Stimulated activated CD8-positive, alpha-beta memory T cell treated with anti-CD3 and anti-CD28 coated beads, Interleukin-15, amount 100 ng/mL, for 1 hour (primary cell): ENCODE measurements around the gene PTMA.
A peak's percentile ranks its signal among the peaks of the same experiment; 100 is the strongest.

Experiments used
- DNase-seq: peaks from one replicate; pipeline ENCODE4 v3.0.0-alpha.2; 2020; ENCODE audit warnings: low read depth

PTMA gene

DNA sequence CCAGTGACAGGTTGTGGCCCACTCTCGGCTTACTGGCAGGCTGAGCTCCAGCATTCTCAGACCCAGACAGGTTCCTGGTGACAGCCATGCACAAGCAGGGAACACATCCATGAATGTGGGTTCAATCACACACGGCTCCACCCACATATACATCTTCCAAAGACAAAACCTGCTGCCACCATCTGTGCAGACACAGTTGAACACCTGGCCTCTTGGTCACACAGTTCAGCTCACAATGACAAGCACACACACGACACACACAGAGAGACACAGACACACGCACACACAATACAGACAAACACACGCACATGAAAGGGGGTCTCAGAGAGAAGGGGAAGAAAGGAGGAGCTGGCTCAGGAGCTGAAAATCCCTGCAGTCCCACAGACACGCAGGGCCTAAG lies 32.1 kb upstream of the PTMA start:
- DNase-seq, result no peak

- DNase-seq, result peak; percentile 71
These were observed 30.7 kb upstream of the PTMA start for GRCh38 chr2:231677632-231678104.

- DNase-seq, result no peak
These were observed 28.4 kb upstream of the PTMA start for GRCh38 chr2:231679908-231680284.

DNA sequence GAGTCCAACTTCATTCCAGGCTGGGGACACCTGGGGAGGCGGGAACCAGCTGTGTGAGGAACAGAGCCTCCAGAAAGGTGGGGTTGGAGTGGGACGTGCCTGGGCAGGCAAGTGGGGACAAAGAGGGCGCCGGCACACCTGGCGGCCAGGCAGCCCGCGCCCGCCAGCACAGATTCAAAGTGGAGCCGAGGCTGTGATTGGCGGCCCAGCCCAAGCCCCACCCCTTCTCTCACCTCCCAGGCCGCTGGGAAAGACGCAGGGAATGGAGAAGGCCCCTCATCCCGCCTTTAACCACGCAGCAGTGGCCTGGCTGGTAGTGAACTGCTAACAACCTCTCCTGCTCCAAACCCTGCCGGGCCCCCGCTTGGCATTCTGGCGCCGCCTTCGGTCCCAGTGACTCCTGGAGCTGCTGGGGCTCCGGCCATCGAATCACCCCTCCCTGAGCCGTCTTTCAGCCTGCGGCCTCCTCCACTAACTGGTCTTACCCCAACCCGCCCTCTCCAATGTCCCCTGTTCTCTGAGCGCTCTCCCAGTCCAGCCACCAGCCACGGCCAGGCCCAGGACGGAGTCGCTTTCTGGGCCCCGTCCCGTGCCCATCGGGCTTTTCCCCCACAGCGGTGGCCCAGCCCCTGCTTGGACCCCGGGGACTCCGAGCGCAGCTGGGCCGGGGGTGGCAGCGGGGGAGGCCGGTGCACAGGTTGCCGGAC lies 27.9 kb upstream of the PTMA start:
- no peak for DNase-seq

DNA sequence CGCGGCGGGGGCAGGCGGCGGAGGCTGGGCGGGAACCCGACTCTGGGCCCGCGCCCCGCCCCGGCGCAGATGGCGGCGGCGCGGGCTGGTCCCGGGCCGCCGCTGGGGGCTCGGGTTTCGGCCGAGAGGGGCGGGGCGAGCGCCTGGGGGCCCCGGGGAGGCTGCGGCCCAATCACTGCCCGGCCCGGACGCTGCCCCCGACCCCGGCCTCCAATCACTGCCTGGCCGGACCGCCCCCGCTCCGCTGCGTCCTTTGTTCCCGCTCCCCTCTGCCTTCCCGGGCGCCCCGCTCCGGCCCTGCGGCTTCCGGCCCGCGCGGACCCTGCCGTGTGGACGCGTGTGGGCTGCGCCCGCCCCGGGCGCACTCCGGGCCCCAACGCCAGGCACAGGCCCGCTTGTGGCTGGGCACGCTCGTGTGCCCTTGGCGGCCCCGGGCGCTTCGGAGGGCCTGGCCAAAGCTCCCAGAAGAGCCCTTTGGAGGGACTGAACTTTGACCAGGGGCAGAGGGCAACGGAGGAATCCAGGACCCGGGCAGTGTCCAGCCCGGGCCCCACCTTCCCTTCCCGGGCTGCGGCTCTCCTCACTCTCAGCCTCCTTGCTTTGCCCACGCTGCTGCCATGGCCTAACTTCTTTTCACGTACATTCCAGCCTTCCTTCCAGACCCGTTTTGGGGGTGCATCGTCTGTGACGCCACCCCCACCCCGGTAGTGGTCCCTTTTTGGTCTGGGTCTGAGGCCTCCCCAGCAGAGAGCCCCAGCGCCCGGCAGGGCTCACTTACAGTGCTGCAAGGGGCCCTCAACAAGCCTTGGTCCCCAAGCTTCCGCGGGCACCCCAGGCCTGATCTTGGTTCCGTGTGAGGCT lies 27.1 kb upstream of the PTMA start:
- no peak for DNase-seq

GRCh38 chr2:231682603-231683291 lies 25.6 kb upstream of the PTMA start:
- DNase-seq, result no peak

DNA sequence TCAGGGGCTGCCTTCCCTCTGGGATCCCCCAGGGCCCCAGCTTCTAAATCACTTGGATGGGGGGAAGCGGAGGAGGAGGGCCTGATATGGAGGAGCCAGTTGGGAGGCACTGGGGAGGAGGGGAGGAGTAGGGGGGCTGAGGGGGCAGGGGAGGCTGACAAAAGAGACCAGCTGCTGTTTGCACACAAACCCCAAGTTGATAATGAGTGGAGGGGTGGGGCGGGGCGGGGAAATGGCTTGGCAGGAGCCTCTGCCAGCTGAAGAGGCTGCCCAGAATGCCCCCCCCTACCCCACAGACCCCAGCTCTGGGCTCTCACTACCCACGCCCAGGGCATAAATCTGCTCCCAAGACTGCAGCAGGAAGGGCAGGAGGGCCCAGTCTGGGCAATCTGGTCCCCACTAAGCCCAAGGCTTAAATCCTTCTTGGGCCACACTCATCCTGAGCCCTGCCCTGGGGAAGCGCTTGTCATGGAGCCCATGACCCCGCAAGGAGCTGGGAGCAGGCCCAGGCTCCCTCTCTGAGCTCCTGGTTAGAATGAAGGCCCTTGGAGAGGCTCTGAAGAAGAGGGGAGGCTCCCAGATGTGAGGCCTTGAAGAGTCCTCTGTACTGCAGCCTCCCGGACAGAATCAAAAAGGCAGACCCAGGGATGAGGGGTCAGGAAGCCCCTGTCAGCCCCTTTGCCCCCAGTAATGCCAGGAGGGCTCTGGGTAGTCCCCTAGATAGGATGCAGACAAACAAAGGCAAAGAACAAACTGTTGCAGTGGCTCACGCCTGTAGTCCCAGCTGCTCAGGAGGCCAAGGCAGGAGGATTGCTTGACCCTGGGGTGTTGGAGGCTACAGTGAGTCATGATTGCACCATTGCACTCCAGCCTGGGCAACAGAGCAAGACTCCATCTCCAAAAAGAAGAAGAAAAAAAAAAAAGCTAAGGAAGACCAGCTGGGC lies 24.8 kb upstream of the PTMA start:
- no peak for DNase-seq

DNA sequence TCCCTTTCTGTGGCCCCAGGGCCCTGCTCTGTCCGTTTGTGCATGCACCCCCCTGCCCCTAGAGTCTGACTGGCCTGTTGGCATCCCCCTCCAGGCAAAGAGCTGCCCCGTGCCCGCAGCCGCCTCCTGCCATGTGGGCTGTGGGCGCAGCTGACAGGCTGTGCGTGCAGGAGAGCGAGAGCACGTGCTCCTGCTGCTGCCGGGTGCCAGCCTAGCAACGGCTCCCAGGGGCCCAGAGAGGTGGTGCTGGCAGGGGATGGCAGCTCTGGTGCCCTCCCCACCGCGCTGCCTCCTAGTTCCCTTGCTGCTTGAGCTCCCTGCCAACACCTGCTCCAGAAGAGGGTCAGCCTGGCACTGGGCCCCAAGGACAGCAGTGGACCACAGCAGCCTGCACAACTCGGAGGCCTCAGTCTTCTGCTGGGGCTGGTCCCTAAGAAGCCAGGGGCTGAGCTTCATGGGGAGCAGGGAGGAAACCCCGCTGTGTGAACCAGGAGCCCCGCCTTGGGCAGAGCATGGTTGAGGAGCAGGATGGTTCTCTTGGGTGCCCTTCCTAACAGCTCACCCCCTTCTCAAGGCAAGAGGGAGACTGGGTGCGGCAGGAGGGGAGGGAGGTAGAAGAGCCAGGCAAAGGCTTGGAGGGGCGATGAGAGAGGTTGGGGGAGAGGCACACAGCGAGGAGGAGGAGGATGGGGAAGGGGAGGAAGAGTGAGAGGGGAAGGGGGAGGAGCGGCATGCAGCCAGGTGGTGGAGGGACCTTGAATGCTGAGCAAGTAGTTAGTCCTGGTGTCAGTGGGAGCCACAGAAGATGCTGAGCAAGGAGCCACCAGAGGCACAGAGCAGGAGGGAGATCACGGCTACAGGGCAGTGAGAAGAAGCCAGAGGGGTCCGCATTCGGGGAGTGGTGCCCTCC lies 23.8 kb upstream of the PTMA start:
- no peak for DNase-seq

DNA sequence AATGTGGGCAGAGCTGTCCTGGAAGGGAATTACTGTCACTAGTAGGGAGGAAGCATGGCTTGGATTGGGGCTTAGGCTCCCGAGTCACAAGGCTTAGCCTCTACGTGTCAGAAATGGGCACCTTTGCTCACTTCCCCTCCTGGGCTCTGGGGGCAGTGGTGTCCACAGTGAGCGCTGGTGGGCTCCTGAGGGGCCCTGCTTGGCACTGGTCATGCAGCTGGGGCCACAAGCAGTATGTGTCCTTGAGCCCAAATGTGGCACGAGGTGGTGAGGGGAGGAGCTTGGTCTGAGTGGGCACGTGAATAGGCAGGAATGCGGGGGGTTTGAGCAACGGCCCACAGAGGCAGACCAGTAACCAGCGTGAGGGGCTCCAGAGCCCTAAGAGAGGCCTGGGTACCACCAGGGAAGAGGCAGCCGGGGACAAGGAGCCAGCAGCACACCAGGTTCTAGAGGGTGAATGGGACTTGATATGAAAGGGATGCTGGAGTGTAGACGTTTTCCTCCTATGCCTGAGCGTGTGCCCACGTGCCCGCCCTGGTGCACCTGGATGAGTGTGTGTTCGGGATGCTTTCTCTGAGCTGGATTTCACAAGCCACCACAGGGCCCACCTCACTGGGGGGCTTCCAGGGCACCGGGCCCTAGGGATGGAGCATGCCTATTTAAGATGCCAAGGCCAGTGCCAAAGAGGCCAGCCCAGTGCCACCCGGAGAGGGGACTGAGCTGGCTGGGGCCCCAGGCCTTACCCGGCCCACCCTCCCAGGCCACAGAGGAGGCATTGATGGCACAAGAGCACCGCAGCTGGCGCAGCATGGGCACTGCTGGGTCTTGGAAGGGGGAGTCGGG lies 22.8 kb upstream of the PTMA start:
- DNase-seq, result no peak

- no peak for DNase-seq
These were observed 21.9 kb upstream of the PTMA start for GRCh38 chr2:231686192-231687100.

DNA sequence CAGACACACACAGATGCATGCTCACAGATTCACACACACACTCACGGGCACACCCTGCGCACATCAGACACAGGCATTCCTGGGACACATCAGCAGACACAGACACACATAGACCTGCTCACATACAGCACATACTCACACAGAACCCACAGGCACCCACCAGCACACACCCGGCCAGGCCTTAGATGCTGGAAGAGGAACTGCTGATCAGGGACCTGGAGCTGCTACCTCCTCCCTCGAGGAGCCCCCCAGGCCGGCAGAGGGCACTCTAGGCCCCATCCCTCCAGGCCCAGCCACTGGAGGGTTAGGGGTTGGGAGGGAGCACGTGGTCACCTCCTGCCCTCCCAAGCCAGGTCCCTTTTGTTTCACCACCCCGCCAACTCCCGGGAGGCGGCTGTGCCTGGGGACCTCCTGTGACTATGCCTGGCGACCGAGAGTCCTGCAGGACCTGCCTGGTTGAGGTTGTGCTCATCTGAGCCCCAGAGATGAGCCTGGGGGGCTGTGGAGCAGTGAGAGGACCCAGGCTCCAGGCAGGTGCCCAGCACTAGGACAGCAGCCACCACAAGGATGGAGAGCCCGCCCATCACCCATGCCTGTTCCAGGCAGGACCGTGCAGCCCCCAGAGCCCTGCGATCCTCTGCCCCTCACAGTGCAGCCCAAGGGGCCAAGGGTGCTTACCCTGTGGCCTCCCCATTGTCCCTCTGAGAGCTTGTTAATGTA lies 21.0 kb upstream of the PTMA start:
- peak; percentile 42 for DNase-seq

GRCh38 chr2:231687961-231688360 lies 20.4 kb upstream of the PTMA start:
- DNase-seq, result no peak

DNA sequence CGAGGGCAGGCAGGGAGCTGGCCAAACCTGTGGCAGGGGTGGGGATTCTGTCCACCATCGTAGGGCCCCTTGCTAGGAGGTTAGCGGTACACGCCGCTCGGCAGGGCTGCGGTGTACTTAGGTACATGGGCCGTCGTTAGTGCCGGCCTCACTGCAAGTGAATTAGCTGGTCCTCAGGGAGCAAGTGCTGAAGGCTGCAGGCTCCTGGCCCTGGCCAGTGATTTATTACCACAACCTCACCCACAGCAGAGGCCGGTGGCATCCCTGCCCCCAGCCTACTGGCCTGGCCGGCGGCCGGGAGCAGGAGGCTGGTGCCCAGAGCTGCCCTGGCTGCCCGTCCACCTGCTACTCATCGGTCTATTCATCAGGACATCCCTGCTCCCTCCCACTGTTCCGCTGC lies 19.6 kb upstream of the PTMA start:
- DNase-seq, result no peak

DNA sequence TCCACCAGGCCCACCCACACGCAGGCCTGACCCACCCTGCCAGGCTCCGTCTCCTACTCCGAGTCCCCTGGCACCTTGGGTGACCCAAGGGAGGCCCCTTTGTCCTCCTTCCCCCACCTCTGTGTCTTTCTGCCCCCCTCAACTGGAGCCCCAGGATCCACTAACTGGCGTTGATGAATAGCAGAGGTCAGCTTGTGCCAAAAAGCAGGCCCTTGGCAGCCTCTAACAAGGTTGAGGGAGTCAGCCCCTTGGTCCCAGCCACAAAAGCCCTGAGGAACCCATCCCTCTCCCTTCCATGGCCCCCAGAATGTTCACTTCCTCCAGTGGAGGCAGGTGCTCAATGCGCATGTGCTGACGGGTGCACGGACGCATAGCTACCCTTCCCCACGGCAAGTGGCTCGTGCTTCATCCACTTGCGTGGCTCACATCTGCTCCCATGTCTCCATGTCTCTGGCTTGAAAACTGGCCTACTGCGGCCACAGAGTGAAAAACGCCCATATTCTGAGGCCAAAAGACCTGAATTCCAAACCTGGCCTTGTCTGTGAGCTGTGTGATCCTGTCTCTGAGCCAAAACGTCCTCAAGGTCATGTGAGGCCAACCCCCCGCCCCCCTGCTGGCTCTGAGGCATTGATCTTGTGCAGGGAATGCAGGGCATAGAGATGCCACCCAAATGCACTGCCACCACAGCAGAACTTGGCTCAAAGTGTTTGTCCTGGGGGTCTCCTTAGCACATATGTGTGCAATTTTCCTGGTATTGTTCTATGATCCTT lies 19.0 kb upstream of the PTMA start:
- no peak for DNase-seq

- DNase-seq, result no peak
These were observed 17.0 kb upstream of the PTMA start for GRCh38 chr2:231691251-231691772.

DNA sequence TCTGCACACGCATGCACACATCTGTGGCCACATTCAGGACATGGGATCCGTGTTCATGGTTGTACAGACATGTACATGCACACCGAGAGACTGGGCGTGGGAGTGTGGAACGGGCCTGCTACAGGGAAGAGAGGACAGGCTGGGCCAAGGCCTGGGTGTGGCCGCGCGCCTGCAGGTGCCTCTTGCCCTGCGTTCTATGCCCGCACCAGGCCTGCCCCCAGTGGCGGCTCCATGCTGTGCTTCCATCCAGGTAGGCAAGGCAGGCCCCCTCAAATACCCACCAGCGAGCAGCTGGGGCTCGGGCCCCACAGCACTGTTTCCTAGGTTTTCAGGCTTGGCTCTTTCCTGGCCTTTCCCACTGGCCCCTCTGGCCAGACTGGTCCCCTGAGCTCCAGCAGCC lies 15.5 kb upstream of the PTMA start:
- no peak for DNase-seq

DNA sequence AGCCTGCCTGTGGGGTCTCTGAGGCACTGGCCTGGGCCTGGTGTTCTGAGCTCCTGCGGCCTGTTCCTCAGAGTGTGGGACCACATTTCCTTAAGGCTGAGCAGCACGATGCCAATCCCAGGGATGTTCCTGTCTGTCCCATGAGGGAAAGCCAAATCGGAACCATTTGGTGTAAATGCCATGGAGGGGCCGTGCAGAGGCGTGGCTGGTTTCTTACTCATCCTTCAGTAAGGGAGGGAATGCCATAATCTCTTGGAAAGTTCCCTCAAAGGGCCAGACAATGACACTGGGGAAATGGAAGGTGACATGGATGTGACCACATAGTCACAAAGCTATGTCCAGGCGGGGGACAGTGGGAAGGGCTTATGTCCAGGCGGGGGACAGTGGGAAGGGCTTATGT lies 14.4 kb upstream of the PTMA start:
- DNase-seq, result no peak
